GM21786 (cell line): ENCODE measurements around the gene BABAM2.
"Not testable (repeated sequence)": the region's sequence is repeated elsewhere in the genome, so short reads cannot be mapped to it uniquely, and the experiment has no call there.

Source experiments
- ATAC-seq: cut with Tn5 transposase; IDR thresholded peaks from one replicate; pipeline ENCODE4 v1.9.1; 2021; ENCODE audit not compliant: unreplicated experiment

Gene BABAM2

GRCh38 chr2:27940982-27941381 lies 50.5 kb downstream of the BABAM2 start:
- ATAC-seq = no peak

- ATAC-seq = no peak
Observed at GRCh38 chr2:27942612-27943547, 52.4 kb downstream of the BABAM2 start.

- ATAC-seq = no peak
Observed at GRCh38 chr2:27946530-27947060, 56.1 kb downstream of the BABAM2 start.

- no peak for ATAC-seq
Observed at GRCh38 chr2:27952070-27952469, 61.5 kb downstream of the BABAM2 start.

GRCh38 chr2:27953077-27953476 lies 62.5 kb downstream of the BABAM2 start:
- ATAC-seq = no peak

GRCh38 chr2:27954221-27954673 lies 63.7 kb downstream of the BABAM2 start:
- no peak for ATAC-seq

- ATAC-seq = no peak
Observed at GRCh38 chr2:27954771-27955383, 64.3 kb downstream of the BABAM2 start.

GRCh38 chr2:27955384-27956161 lies 65.0 kb downstream of the BABAM2 start:
- ATAC-seq = no peak

- ATAC-seq = no peak
Observed at GRCh38 chr2:27956888-27957287, 66.4 kb downstream of the BABAM2 start.

- no peak for ATAC-seq
Observed at GRCh38 chr2:27958711-27959378, 68.3 kb downstream of the BABAM2 start.

- no peak for ATAC-seq
Observed at GRCh38 chr2:27959496-27959895, 69.0 kb downstream of the BABAM2 start.

GRCh38 chr2:27960237-27960912 lies 69.8 kb downstream of the BABAM2 start:
- no peak for ATAC-seq

GRCh38 chr2:27962006-27962405 lies 71.5 kb downstream of the BABAM2 start:
- no peak for ATAC-seq

- no peak for ATAC-seq
Observed at GRCh38 chr2:27963472-27963871, 72.9 kb downstream of the BABAM2 start.

GRCh38 chr2:27964067-27964466 lies 73.5 kb downstream of the BABAM2 start:
- no peak for ATAC-seq

- no peak for ATAC-seq
Observed at GRCh38 chr2:27965841-27966240, 75.3 kb downstream of the BABAM2 start.

GRCh38 chr2:27966466-27966865 lies 75.9 kb downstream of the BABAM2 start:
- no peak for ATAC-seq

GRCh38 chr2:27967076-27967475 lies 76.5 kb downstream of the BABAM2 start:
- no peak for ATAC-seq

GRCh38 chr2:27968045-27968444 lies 77.5 kb downstream of the BABAM2 start:
- ATAC-seq = not testable (repeated sequence)

GRCh38 chr2:27968957-27969356 lies 78.4 kb downstream of the BABAM2 start:
- ATAC-seq = not testable (repeated sequence)
